H1 (cell line): ENCODE results near the gene GPN2. TPM values are rescaled to one million over a fixed set of nuclear protein-coding genes. Genes with fewer than 3 reads are reported as not detected.

Experiments
- ASH2L ChIP-seq: fragments of 200-600, 300-600 bp; sonication (generic); IDR thresholded peaks from one replicate; pipeline ENCODE4 v1.7.1; 2017; ENCODE audit warnings: low read length
- BACH1 ChIP-seq: IDR thresholded peaks from 2 replicates; pipeline ENCODE4 v1.6.1; 2012; ENCODE audit warnings: low read length, improper control_type of control experiment
- EGR1 ChIP-seq: IDR thresholded peaks from 2 replicates; pipeline ENCODE4 v1.6.1; 2011; ENCODE audit warnings: low read depth, low read length, borderline replicate concordance
- EZH2 ChIP-seq: fragments of 200-600 bp; sonication (generic); IDR thresholded peaks from 2 replicates; pipeline ENCODE4 v1.7.1; 2012; ENCODE audit warnings: low read depth, mild to moderate bottlenecking, moderate library complexity, low read length, inconsistent platforms; ENCODE audit not compliant: severe bottlenecking
- GABPA ChIP-seq: IDR thresholded peaks from 2 replicates; pipeline ENCODE4 v1.6.1; 2011; ENCODE audit warnings: mild to moderate bottlenecking, low read length, moderate library complexity, borderline replicate concordance; ENCODE audit not compliant: insufficient read depth
- RBBP5 ChIP-seq: IDR thresholded peaks from 2 replicates; pipeline ENCODE4 v1.7.1; 2012; ENCODE audit warnings: low read depth, mild to moderate bottlenecking, inconsistent platforms, low read length, moderate library complexity, borderline replicate concordance
- RNF2 ChIP-seq: fragments of 200-900, 300-1000 bp; sonication (generic); IDR thresholded peaks from 2 replicates; pipeline ENCODE4 v1.7.1; 2016; ENCODE audit warnings: borderline replicate concordance, low read depth, mild to moderate bottlenecking, antibody characterized with exemption, low read length; ENCODE audit not compliant: poor library complexity, severe bottlenecking; ENCODE audit errors: missing control alignments
- SP2 ChIP-seq: IDR thresholded peaks from 2 replicates; pipeline ENCODE4 v1.6.1; 2012; ENCODE audit warnings: mild to moderate bottlenecking, low read length, inconsistent platforms
- polyA plus RNA-seq, 7 experiments: library from polyadenylated mRNA; depleted of rRNA in 3 of 7; stranded (reverse) in 5 of 7; unstranded in 2 of 7; fragments of >200 nt in 5 of 7; fragments of 200-250 nt in 2 of 7; gene quantifications; 1 replicate in 5 of 7; 2 replicates in 1 of 7; 4 replicates in 1 of 7; pipeline versions ENCODE4 v1.2.1 to v1.2.3, GENCODE V29; 2011 to 2013; ENCODE audit warnings: missing spikeins in 2 of 7, mixed read lengths in 2 of 7
- total RNA-seq: library from RNA; stranded (reverse); fragmentation: NEBNext Ultra II Directional; extraction: Animal tissue kit (Norgen Biotek cat#: 25700); gene quantifications from 2 replicates; pipeline ENCODE4 v1.2.1, GENCODE V29; 2021

Gene GPN2
- total and polyA plus RNA-seq, 2 of the 8 experiments (the other 6 are each of a cell fraction or from before 2014, with no cell fraction given) = 27.3 to 36.8 TPM

GRCh38 chr1:26828411-26828991, 61.6 kb downstream of the GPN2 start (continued):
- TF ChIP-seq BACH1 = no peak
- TF ChIP-seq GABPA = no peak
- no peak for TF ChIP-seq RNF2
- TF ChIP-seq SP2 = no peak
- no peak for TF ChIP-seq ASH2L
- TF ChIP-seq RBBP5 = no peak
- no peak for TF ChIP-seq EGR1
- no peak for TF ChIP-seq EZH2
